Daoy (cell line): ENCODE data around the gene MYO7B. TPM values are rescaled to one million over a fixed set of nuclear protein-coding genes. Genes with fewer than 3 reads are reported as not detected.
"Not testable (repeated sequence)": the region's sequence is repeated elsewhere in the genome, so short reads cannot be mapped to it uniquely, and the experiment has no call there.

Experiments
- DNase-seq: peaks from one replicate; pipeline ENCODE4 v3.0.0-alpha.2; 2015; ENCODE audit warnings: low read depth
- total RNA-seq: library from RNA; depleted of rRNA; stranded (reverse); fragments of >200 nt; shearing (Covaris generic); gene quantifications from 2 replicates; pipeline ENCODE4 v1.2.3, GENCODE V29; 2014

MYO7B gene
- total RNA-seq, 1 experiment from 2014 or later = 0.91 TPM

- DNase-seq = not testable (repeated sequence)
Measured at GRCh38 chr2:127524198-127524834, 11.2 kb upstream of the MYO7B start.

- DNase-seq = peak; percentile 41
Measured at GRCh38 chr2:127525691-127526131, 9.8 kb upstream of the MYO7B start.

GRCh38 chr2:127526132-127527000 is 9.1 kb upstream of the MYO7B start, which contains the start of gene IWS1:
Gene IWS1 (minus strand): TSS chr2:127526489. CDS start chr2:127526208, 281 bp downstream.
- peak; percentile 97 for DNase-seq

- DNase-seq = peak; percentile 18
Measured at GRCh38 chr2:127527001-127527804, 8.3 kb upstream of the MYO7B start.

GRCh38 chr2:127528487-127528886 is 7.0 kb upstream of the MYO7B start:
- DNase-seq = no peak

GRCh38 chr2:127529416-127529815 is 6.1 kb upstream of the MYO7B start:
- not testable (repeated sequence) for DNase-seq

- no peak for DNase-seq
Measured at GRCh38 chr2:127530245-127531140, 5.0 kb upstream of the MYO7B start.

GRCh38 chr2:127531221-127531648 is 4.2 kb upstream of the MYO7B start:
- no peak for DNase-seq

GRCh38 chr2:127532296-127532695 is 3.2 kb upstream of the MYO7B start:
- DNase-seq = no peak

GRCh38 chr2:127535918-127536317 is 435 bp downstream of the MYO7B start:
- DNase-seq = no peak

GRCh38 chr2:127536707-127537541 is 1.4 kb downstream of the MYO7B start:
- no peak for DNase-seq

GRCh38 chr2:127537644-127538043 is 2.2 kb downstream of the MYO7B start:
- DNase-seq = no peak

- DNase-seq = no peak
Measured at GRCh38 chr2:127541809-127542208, 6.3 kb downstream of the MYO7B start.

GRCh38 chr2:127542231-127542630 is 6.7 kb downstream of the MYO7B start:
- DNase-seq = no peak

GRCh38 chr2:127543013-127543501 is 7.6 kb downstream of the MYO7B start:
- not testable (repeated sequence) for DNase-seq

GRCh38 chr2:127545189-127545588 is 9.7 kb downstream of the MYO7B start:
- DNase-seq = no peak

GRCh38 chr2:127545796-127546195 is 10.3 kb downstream of the MYO7B start:
- no peak for DNase-seq

GRCh38 chr2:127546797-127547196 is 11.3 kb downstream of the MYO7B start:
- DNase-seq = no peak

GRCh38 chr2:127551221-127551930 is 15.9 kb downstream of the MYO7B start:
- no peak for DNase-seq
